AG04449 (cell line): ENCODE data around the gene TET3.
A peak's percentile ranks its signal among the peaks of the same experiment; 100 is the strongest.

ENCODE experiments used
- CTCF ChIA-PET: fragments of 350-600 bp; formaldehyde crosslinking; extraction: SDS; loops from one replicate; lab custom pipeline; 2021; ENCODE audit warnings: antibody characterized with exemption; lab: Yijun Ruan, JAX
- POLR2A ChIA-PET: fragments of 400-600, 350-600 bp; formaldehyde crosslinking; extraction: SDS; loops from one replicate; lab custom pipeline; 2020; ENCODE audit warnings: antibody characterized with exemption, inconsistent platforms; lab: Yijun Ruan, JAX
- DNase-seq: peaks from one replicate; pipeline ENCODE4 v3.0.0-alpha.2; 2010; ENCODE audit warnings: low read depth, low spot score
- H3K4me3 ChIP-seq: 2 replicates; pipeline ENCODE4 v1.5.1; 2011; ENCODE audit warnings: low read depth, mild to moderate bottlenecking, control low read depth, low read length
- CTCF ChIP-seq: IDR thresholded peaks from one replicate; pipeline ENCODE4 v1.5.1; 2011; ENCODE audit warnings: mild to moderate bottlenecking, moderate library complexity, low read length, control low read depth, inconsistent platforms; ENCODE audit not compliant: insufficient read depth; ENCODE audit errors: missing control alignments

Gene TET3

GRCh38 chr2:73977466-73977865, 7.2 kb upstream of the TET3 start:
- TF ChIP-seq CTCF = no peak
- ChIA-PET CTCF (no interaction called here), POLR2A (no interaction called here)
- no peak for DNase-seq
- H3K4me3 ChIP-seq = no peak overlapping the region

- DNase-seq = no peak
- CTCF ChIA-PET = interaction anchor here (1.6 kb wide), 1 partner anchor 11 kb away, joined by 4 read pairs; no protein-coding TSS in a partner anchor
- no peak for TF ChIP-seq CTCF
- no peak overlapping the region for H3K4me3 ChIP-seq
- POLR2A ChIA-PET = no interaction called here
Observed at GRCh38 chr2:73979021-73979420, 5.7 kb upstream of the TET3 start.

- H3K4me3 ChIP-seq = no peak overlapping the region
- peak; percentile 40 for DNase-seq
- TF ChIP-seq CTCF = no peak
- ChIA-PET POLR2A (no interaction called here), CTCF (interaction anchor here (1.6 kb wide), 1 partner anchor 11 kb away, joined by 4 read pairs; no protein-coding TSS in a partner anchor)
Observed at GRCh38 chr2:73979686-73980085, 5.0 kb upstream of the TET3 start.

- no peak for TF ChIP-seq CTCF
- POLR2A ChIA-PET = no interaction called here
- DNase-seq = no peak
- CTCF ChIA-PET = no interaction called here
- no peak overlapping the region for H3K4me3 ChIP-seq
Observed at GRCh38 chr2:73980566-73980965, 4.1 kb upstream of the TET3 start.

GRCh38 chr2:73981081-73982001, 3.4 kb upstream of the TET3 start:
- peak overlapping the region; percentile 39 for H3K4me3 ChIP-seq
- DNase-seq = no peak
- no peak for TF ChIP-seq CTCF
- CTCF ChIA-PET = interaction anchor here (0.6 kb wide), 1 partner anchor 17 kb away, joined by 3 read pairs; no protein-coding TSS in a partner anchor
- POLR2A ChIA-PET = no interaction called here

- no peak for DNase-seq
- no peak for TF ChIP-seq CTCF
- H3K4me3 ChIP-seq = no peak overlapping the region
- POLR2A ChIA-PET = no interaction called here
- CTCF ChIA-PET = interaction anchor here (0.6 kb wide), 1 partner anchor 18 kb away, joined by 3 read pairs; no protein-coding TSS in a partner anchor
Observed at GRCh38 chr2:73982140-73982617, 2.5 kb upstream of the TET3 start.
